A673 (cell line): ENCODE data around the gene STK10.

ENCODE experiments used
- CTCF ChIP-seq: fragments of 300-800, 200-600 bp; sonication (generic); conservative IDR thresholded peaks from 2 replicates; pipeline ENCODE4 v1.5.1; 2017; ENCODE audit warnings: low read depth, mild to moderate bottlenecking, antibody characterized with exemption, low read length, moderate library complexity, mixed read lengths
- EZH2 ChIP-seq: fragments of 200-600 bp; sonication (generic); IDR thresholded peaks from 2 replicates; pipeline ENCODE4 v1.6.1; 2017; ENCODE audit warnings: borderline replicate concordance, low read depth, mild to moderate bottlenecking, mixed read lengths, antibody characterized with exemption, low read length; ENCODE audit not compliant: poor library complexity, severe bottlenecking

GRCh38 chr5:172162323-172162986, 25.6 kb downstream of the STK10 start:
- TF ChIP-seq CTCF (no peak), EZH2 (no peak)
